Measurements from ENCODE around the gene NOS1AP. TPM values are rescaled to one million over a fixed set of nuclear protein-coding genes. Genes with fewer than 3 reads are reported as not detected.

The NOS1AP gene
- total and polyA plus RNA-seq, 2 experiments from 2014 or later = 5.8 to 6.6 TPM

DNA sequence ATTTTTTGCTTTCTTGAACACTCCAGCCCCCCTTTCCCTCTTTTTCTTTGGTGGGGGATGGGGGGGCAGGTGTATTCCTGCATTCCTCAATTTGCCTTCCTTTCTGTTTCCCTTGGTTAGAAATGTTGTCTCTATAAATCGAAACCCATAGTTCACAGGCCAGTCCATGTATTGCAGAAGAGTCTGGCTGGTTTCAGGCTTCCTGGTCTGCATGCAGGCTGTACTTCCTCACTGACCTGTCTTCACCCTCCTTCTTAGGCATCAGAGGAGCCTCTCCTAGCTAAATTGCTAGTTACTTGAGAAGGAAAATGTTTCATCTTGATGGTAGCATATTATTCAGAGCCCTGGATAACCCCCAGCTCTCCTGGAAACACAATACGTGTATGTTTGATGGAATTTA, 167.1 kb downstream of the NOS1AP start:
- no peak overlapping the region for H3K4me3 ChIP-seq
- Mint-ChIP-seq H3K27ac (no peak overlapping the region), H3K27me3 (ENCODE audit: insufficient read depth, low read depth, poor library complexity) (peaks cover 3% of the 10 kb centered on the region), H3K9me3 (no peaks in the 10 kb centered on the region), H3K4me1 (peaks cover 60% of the 10 kb centered on the region), H3K4me3 (no peak overlapping the region), H3K36me3 (ENCODE audit: low read depth) (no peaks in the 10 kb centered on the region; the same call in 2 of the 3 replicates)
- ATAC-seq (no peak), DNase-seq (ENCODE audit: low spot score) (no peak)
- H3K36me3 ChIP-seq (ENCODE audit: insufficient read depth) = no peaks in the 10 kb centered on the region
- no peak for TF ChIP-seq EZH2 (IDR thresholded peaks at IDR 0.05; ENCODE audit: low read depth, unreplicated experiment)
- TF ChIP-seq, protein P1, sequence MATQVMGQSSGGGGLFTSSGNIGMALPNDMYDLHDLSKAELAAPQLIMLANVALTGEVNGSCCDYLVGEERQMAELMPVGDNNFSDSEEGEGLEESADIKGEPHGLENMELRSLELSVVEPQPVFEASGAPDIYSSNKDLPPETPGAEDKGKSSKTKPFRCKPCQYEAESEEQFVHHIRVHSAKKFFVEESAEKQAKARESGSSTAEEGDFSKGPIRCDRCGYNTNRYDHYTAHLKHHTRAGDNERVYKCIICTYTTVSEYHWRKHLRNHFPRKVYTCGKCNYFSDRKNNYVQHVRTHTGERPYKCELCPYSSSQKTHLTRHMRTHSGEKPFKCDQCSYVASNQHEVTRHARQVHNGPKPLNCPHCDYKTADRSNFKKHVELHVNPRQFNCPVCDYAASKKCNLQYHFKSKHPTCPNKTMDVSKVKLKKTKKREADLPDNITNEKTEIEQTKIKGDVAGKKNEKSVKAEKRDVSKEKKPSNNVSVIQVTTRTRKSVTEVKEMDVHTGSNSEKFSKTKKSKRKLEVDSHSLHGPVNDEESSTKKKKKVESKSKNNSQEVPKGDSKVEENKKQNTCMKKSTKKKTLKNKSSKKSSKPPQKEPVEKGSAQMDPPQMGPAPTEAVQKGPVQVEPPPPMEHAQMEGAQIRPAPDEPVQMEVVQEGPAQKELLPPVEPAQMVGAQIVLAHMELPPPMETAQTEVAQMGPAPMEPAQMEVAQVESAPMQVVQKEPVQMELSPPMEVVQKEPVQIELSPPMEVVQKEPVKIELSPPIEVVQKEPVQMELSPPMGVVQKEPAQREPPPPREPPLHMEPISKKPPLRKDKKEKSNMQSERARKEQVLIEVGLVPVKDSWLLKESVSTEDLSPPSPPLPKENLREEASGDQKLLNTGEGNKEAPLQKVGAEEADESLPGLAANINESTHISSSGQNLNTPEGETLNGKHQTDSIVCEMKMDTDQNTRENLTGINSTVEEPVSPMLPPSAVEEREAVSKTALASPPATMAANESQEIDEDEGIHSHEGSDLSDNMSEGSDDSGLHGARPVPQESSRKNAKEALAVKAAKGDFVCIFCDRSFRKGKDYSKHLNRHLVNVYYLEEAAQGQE (IDR thresholded peaks at IDR 0.05; ENCODE audit: unreplicated experiment) = no peak
- no peak for TF ChIP-seq JUNB (IDR thresholded peaks at IDR 0.05; ENCODE audit: unreplicated experiment)
- TF ChIP-seq, protein P2, sequence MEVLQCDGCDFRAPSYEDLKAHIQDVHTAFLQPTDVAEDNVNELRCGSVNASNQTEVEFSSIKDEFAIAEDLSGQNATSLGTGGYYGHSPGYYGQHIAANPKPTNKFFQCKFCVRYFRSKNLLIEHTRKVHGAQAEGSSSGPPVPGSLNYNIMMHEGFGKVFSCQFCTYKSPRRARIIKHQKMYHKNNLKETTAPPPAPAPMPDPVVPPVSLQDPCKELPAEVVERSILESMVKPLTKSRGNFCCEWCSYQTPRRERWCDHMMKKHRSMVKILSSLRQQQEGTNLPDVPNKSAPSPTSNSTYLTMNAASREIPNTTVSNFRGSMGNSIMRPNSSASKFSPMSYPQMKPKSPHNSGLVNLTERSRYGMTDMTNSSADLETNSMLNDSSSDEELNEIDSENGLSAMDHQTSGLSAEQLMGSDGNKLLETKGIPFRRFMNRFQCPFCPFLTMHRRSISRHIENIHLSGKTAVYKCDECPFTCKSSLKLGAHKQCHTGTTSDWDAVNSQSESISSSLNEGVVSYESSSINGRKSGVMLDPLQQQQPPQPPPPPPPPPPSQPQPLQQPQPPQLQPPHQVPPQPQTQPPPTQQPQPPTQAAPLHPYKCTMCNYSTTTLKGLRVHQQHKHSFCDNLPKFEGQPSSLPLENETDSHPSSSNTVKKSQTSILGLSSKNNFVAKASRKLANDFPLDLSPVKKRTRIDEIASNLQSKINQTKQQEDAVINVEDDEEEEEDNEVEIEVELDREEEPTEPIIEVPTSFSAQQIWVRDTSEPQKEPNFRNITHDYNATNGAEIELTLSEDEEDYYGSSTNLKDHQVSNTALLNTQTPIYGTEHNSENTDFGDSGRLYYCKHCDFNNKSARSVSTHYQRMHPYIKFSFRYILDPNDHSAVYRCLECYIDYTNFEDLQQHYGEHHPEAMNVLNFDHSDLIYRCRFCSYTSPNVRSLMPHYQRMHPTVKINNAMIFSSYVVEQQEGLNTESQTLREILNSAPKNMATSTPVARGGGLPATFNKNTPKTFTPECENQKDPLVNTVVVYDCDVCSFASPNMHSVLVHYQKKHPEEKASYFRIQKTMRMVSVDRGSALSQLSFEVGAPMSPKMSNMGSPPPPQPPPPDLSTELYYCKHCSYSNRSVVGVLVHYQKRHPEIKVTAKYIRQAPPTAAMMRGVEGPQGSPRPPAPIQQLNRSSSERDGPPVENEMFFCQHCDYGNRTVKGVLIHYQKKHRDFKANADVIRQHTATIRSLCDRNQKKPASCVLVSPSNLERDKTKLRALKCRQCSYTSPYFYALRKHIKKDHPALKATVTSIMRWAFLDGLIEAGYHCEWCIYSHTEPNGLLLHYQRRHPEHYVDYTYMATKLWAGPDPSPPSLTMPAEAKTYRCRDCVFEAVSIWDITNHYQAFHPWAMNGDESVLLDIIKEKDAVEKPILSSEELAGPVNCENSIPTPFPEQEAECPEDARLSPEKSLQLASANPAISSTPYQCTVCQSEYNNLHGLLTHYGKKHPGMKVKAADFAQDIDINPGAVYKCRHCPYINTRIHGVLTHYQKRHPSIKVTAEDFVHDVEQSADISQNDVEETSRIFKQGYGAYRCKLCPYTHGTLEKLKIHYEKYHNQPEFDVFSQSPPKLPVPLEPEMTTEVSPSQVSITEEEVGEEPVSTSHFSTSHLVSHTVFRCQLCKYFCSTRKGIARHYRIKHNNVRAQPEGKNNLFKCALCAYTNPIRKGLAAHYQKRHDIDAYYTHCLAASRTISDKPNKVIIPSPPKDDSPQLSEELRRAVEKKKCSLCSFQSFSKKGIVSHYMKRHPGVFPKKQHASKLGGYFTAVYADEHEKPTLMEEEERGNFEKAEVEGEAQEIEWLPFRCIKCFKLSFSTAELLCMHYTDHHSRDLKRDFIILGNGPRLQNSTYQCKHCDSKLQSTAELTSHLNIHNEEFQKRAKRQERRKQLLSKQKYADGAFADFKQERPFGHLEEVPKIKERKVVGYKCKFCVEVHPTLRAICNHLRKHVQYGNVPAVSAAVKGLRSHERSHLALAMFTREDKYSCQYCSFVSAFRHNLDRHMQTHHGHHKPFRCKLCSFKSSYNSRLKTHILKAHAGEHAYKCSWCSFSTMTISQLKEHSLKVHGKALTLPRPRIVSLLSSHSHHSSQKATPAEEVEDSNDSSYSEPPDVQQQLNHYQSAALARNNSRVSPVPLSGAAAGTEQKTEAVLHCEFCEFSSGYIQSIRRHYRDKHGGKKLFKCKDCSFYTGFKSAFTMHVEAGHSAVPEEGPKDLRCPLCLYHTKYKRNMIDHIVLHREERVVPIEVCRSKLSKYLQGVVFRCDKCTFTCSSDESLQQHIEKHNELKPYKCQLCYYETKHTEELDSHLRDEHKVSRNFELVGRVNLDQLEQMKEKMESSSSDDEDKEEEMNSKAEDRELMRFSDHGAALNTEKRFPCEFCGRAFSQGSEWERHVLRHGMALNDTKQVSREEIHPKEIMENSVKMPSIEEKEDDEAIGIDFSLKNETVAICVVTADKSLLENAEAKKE (CRISPR knock-in tag; IDR thresholded peaks at IDR 0.05) = no peak
- no peak for TF ChIP-seq ZNF114 (CRISPR knock-in tag; IDR thresholded peaks at IDR 0.05)
- no peak for TF ChIP-seq ZNF331 (CRISPR knock-in tag; IDR thresholded peaks at IDR 0.05; ENCODE audit: low read depth)
- no peak for TF ChIP-seq NANOG (IDR thresholded peaks at IDR 0.05; ENCODE audit: borderline replicate concordance)
- TF ChIP-seq, protein P3, sequence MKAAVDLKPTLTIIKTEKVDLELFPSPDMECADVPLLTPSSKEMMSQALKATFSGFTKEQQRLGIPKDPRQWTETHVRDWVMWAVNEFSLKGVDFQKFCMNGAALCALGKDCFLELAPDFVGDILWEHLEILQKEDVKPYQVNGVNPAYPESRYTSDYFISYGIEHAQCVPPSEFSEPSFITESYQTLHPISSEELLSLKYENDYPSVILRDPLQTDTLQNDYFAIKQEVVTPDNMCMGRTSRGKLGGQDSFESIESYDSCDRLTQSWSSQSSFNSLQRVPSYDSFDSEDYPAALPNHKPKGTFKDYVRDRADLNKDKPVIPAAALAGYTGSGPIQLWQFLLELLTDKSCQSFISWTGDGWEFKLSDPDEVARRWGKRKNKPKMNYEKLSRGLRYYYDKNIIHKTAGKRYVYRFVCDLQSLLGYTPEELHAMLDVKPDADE (IDR thresholded peaks at IDR 0.05) = no peak
- no peak for TF ChIP-seq POLR2AphosphoS5 (IDR thresholded peaks at IDR 0.05; ENCODE audit: low read depth)
- peaks cover 7% of the 10 kb centered on the region; the same call in 1 of the 2 replicates for H3K9me2 ChIP-seq (ENCODE audit: insufficient read depth)
- H3F3A ChIP-seq (replicated peaks; ENCODE audit: low read depth) = no peaks in the 10 kb centered on the region
- no peak overlapping the region for H2AFZ ChIP-seq
- H3K4me2 ChIP-seq = no peak overlapping the region
- peaks cover 9% of the 10 kb centered on the region; the same call in 1 of the 2 replicates for H3K79me2 ChIP-seq (replicated peaks; ENCODE audit: insufficient read depth)
- H4K20me1 ChIP-seq (replicated peaks; ENCODE audit: insufficient read depth) = no peaks in the 10 kb centered on the region; the same call in 1 of the 2 replicates
- H3K4me1 ChIP-seq (ENCODE audit: insufficient read depth) = peaks cover 16% of the 10 kb centered on the region
- H3K27ac ChIP-seq (ENCODE audit: low read depth) = no peak overlapping the region
- H3K27me3 ChIP-seq (ENCODE audit: insufficient read depth) = no peaks in the 10 kb centered on the region
